Fibroblast of the aortic adventitia (primary cell): ENCODE measurements around the gene RPS14. TPM values are rescaled to one million over a fixed set of nuclear protein-coding genes. Genes with fewer than 3 reads are reported as not detected.

Experiments
- DNase-seq: peaks from one replicate; pipeline ENCODE4 v3.0.0-alpha.2; 2010; ENCODE audit warnings: low read depth
- H3K4me3 ChIP-seq: 2 replicates; pipeline ENCODE4 v1.5.1; 2011; ENCODE audit warnings: low read depth, mild to moderate bottlenecking, control low read depth, low read length, moderate library complexity
- CTCF ChIP-seq: IDR thresholded peaks from 2 replicates; pipeline ENCODE4 v1.5.1; 2011; ENCODE audit warnings: mild to moderate bottlenecking, low read length, control low read depth, inconsistent platforms; ENCODE audit not compliant: insufficient read depth
- total RNA-seq: library from RNA; depleted of rRNA; stranded (reverse); fragments of >200 nt; gene quantifications from 2 replicates; pipeline ENCODE4 v1.2.3, GENCODE V29; 2012; ENCODE audit warnings: low replicate concordance

The RPS14 gene
- 3,673 and 3,861 TPM in 2 replicates for total RNA-seq

GRCh38 chr5:150449517-150450339, at the start of gene RPS14:
Gene RPS14, minus strand, starts transcription at chr5:150449739. Its CDS starts 2,006 bp downstream, at chr5:150447733.
- peak; percentile 95 for DNase-seq

GRCh38 chr5:150498971-150499370, 49.4 kb upstream of the RPS14 start:
- TF ChIP-seq CTCF = no peak
- no peak overlapping the region for H3K4me3 ChIP-seq
- DNase-seq = no peak

More at GRCh38 chr5:150449517-150450339, at the start of gene RPS14:
- peak; percentile 91 for TF ChIP-seq CTCF
- peak within 1 kb of the TSS; percentile 97 for H3K4me3 ChIP-seq

GRCh38 chr5:150498501-150498900, 49.0 kb upstream of the RPS14 start:
- H3K4me3 ChIP-seq = peak overlapping the region; percentile 3
- no peak for DNase-seq
- TF ChIP-seq CTCF = no peak

- no peak for DNase-seq
- TF ChIP-seq CTCF = no peak
- peak overlapping the region; percentile 45 for H3K4me3 ChIP-seq
These were observed 48.4 kb upstream of the RPS14 start for GRCh38 chr5:150497989-150498317.

GRCh38 chr5:150497274-150497988, 47.9 kb upstream of the RPS14 start:
- H3K4me3 ChIP-seq = peak overlapping the region; percentile 45

GRCh38 chr5:150496534-150496933, 47.0 kb upstream of the RPS14 start:
- no peak overlapping the region for H3K4me3 ChIP-seq
- no peak for TF ChIP-seq CTCF
- DNase-seq = no peak

More at GRCh38 chr5:150497274-150497988, 47.9 kb upstream of the RPS14 start:
- DNase-seq = peak; percentile 89
- TF ChIP-seq CTCF = no peak
